Cardiac fibroblast (primary cell): Measurements from ENCODE around the gene SPCS1.
"Not testable (repeated sequence)": the region's sequence is repeated elsewhere in the genome, so short reads cannot be mapped to it uniquely, and the experiment has no call there.

Experiments used
- DNase-seq, 2 donors: peaks; one replicate each; pipeline versions ENCODE4 v3.0.0 to v3.0.0-alpha.2; 2010; ENCODE audit warnings: low read depth in 2 of 2
- H3K4me3 ChIP-seq, 2 donors: replicated peaks in 1 of 2; 1 replicate in 1 of 2; 2 replicates in 1 of 2; pipeline ENCODE4 v1.5.1; 2011; ENCODE audit warnings: low read depth in 2 of 2, low read length in 2 of 2, mild to moderate bottlenecking in 2 of 2, moderate library complexity in 1 of 2
- CTCF ChIP-seq: IDR thresholded peaks from one replicate; pipeline ENCODE4 v1.5.1; 2011; ENCODE audit warnings: low read depth, mild to moderate bottlenecking, low read length, inconsistent platforms

Gene SPCS1

GRCh38 chr3:52724511-52724910 is 18.6 kb downstream of the SPCS1 start:
- H3K4me3 ChIP-seq, result no peak overlapping the region
- no peak for TF ChIP-seq CTCF
- no peak for DNase-seq

- H3K4me3 ChIP-seq, DNase-seq: not testable (repeated sequence)
Observed at GRCh38 chr3:52728753-52729152, 22.8 kb downstream of the SPCS1 start.

- DNase-seq, result peak; percentile 11 to 38
- TF ChIP-seq CTCF, result no peak
- no peak overlapping the region for H3K4me3 ChIP-seq
Observed at GRCh38 chr3:52730681-52731080, 24.8 kb downstream of the SPCS1 start.

GRCh38 chr3:52731590-52731989 is 25.7 kb downstream of the SPCS1 start:
- no peak for DNase-seq
- no peak for TF ChIP-seq CTCF
- no peak overlapping the region for H3K4me3 ChIP-seq

DNA sequence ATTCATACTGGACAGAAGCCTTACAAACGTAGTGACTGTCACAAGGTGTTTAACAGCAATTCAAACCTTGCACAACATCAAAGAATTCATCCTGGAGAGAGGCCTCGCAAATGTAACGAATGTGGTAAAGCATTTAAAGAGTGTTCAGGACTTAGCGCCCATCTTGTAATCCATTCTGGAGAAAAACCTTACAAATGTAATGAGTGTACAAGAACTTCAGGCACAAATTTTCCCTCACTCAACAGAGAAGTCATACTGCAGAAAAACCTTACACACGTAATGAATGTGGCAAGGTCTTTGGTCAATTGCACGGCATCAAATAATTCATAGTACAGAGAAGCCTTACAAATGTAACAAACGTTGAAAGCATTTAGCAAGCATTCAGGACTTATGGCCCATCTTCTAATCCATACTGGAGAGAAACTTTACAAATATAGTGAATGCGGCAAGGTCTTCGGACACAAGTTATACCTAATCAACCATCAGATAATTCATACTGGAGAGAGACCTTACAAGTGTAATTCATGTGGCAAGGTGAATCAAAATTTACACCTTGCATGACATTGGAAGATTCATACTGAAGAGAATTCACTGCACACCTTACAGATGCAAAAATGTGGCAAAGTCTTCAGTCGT is 27.5 kb downstream of the SPCS1 start:
- no peak overlapping the region for H3K4me3 ChIP-seq
- TF ChIP-seq CTCF, result no peak

GRCh38 chr3:52739730-52740129 is 33.8 kb downstream of the SPCS1 start:
- TF ChIP-seq CTCF, result no peak
- DNase-seq, result no peak
- no peak overlapping the region for H3K4me3 ChIP-seq

More for the DNA sequence above, 27.5 kb downstream of the SPCS1 start:
- DNase-seq, result no peak

- peak; percentile 61 for TF ChIP-seq CTCF
- no peak overlapping the region for H3K4me3 ChIP-seq
- peak; percentile 61 to 66 for DNase-seq
Observed at GRCh38 chr3:52742418-52743041, 36.6 kb downstream of the SPCS1 start.
